NT2/D1 (cell line): Measurements from ENCODE around the gene NAV2.
A peak's percentile ranks its signal among the peaks of the same experiment; 100 is the strongest.

Experiments
- DNase-seq: peaks from one replicate; pipeline ENCODE4 v3.0.0-alpha.2; 2011; ENCODE audit warnings: low read depth, low spot score
- H3K27me3 ChIP-seq: 2 replicates; pipeline ENCODE4 v1.6.0; 2011; ENCODE audit warnings: mild to moderate bottlenecking; ENCODE audit not compliant: insufficient read length, insufficient read depth
- H3K36me3 ChIP-seq: 2 replicates; pipeline ENCODE4 v1.6.1; 2011; ENCODE audit warnings: mild to moderate bottlenecking, low read length, mixed read lengths; ENCODE audit not compliant: insufficient read depth, insufficient read length
- H3K4me1 ChIP-seq: 2 replicates; pipeline ENCODE4 v1.5.1; 2011; ENCODE audit not compliant: insufficient read depth, insufficient read length
- H3K4me3 ChIP-seq: 2 replicates; pipeline ENCODE4 v1.5.1; 2011; ENCODE audit warnings: low read depth; ENCODE audit not compliant: insufficient read length
- H3K9ac ChIP-seq: 2 replicates; pipeline ENCODE4 v1.6.0; 2011; ENCODE audit warnings: low read depth; ENCODE audit not compliant: insufficient read length
- H3K9me3 ChIP-seq: 2 replicates; pipeline ENCODE4 v1.5.1; 2011; ENCODE audit warnings: mild to moderate bottlenecking, low read length; ENCODE audit not compliant: insufficient read depth
- SUZ12 ChIP-seq: IDR thresholded peaks from 2 replicates; pipeline ENCODE4 v1.6.1; 2011; ENCODE audit not compliant: insufficient read length, insufficient read depth; ENCODE audit errors: extremely low read depth
- YY1 ChIP-seq: IDR thresholded peaks from 2 replicates; pipeline ENCODE4 v1.6.1; 2011; ENCODE audit not compliant: insufficient read length, insufficient read depth
- ZNF274 ChIP-seq: IDR thresholded peaks from 2 replicates; pipeline ENCODE4 v1.6.1; 2011; ENCODE audit warnings: mild to moderate bottlenecking, low read depth, low read length

NAV2 gene

DNA sequence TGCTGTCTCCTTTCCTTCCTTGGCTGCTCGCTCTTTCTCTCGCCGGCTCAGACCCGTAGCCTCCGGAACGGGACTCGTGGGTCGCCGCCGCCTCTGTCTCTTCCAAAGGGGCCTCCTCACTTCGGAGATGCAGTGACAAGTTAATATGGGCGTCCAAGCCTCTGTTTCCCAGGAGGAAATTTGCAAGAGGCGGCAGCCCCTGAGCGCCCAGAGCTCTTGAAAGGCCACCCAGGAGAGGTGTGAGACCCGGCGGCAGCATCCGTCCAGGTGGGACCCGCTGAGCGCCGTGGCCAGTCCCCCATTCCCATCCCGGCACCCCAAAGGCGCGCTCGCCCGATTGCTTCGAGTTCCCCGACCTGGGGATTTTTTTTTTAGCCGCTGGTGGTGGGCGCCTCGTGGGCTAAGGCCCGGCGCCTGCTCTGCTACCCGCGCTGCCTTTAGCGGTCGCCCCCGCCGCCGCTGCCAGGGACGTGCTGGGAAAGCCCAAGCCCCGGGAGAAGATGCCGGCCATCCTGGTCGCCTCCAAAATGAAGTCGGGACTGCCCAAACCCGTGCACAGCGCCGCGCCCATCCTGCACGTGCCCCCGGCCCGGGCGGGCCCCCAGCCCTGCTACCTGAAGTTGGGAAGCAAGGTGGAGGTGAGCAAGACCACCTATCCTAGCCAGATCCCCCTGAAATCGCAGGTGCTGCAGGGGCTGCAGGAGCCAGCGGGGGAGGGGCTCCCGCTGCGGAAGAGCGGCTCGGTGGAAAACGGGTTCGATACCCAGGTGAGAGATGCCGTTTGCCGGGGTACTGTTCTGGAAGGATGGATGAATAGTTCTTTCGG is 772 bp downstream of the NAV2 start:
- peak overlapping the region; percentile 71 for H3K9ac ChIP-seq
- peaks cover 3% of the 10 kb centered on the region for H3K4me1 ChIP-seq

GRCh38 chr11:19714022-19714386 is 1.4 kb downstream of the NAV2 start:
- peak overlapping the region; percentile 46 for H3K4me3 ChIP-seq

More for the DNA sequence above, 772 bp downstream of the NAV2 start:
- Histone ChIP-seq H3K4me3 (peak overlapping the region; percentile 46), H3K9me3 (no peaks in the 10 kb centered on the region), H3K27me3 (peaks cover 60% of the 10 kb centered on the region), H3K36me3 (no peaks in the 10 kb centered on the region)
- no peak for TF ChIP-seq SUZ12
- TF ChIP-seq ZNF274, result no peak
- TF ChIP-seq YY1, result no peak
- no peak for DNase-seq

DNA sequence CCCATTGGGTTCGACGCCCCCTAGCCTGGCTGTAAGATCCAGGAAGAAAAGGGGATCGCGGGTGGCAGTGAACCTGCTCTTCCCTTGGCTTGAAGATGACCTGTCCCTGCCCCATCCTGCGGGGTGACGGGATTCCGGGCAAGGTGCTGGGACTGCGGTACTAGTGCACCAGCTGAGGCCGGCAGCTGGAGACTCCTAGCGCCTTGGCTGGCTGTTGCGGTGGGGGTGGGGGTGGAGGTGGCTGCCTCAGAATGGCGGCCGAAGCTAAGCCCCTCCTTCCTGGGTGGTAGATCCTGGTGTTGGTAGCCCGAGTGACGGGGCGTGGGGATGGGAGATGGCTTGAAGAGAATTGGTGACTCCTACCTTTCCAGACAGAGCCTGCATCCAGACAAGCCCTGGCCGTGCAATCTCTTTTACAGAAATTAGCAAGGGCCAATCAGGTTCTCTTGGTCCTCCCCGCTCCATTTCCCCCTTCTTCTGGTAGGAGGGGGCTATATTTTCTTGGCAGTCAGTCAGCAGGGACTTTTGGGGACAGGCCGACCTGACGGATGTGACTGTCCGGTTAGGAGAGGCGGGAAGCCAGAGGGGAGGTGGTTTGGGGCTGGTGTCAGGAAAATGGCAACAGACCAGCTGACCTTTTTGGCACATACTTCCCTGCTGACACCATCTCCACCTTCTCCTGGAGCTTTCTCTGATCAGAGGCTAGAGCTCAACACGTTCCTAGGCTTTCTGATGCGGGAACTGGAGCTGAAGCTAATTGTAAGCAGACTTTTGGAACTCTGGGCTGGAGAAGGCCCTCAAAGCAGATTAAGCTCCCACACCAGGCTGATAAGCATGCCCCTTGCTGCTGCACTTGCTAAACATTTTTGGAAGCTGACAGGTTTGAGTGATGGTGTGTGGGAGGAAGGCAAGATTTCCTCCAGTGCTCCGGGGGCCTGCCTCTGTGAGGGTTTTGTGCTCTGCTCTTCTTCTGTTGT is 2.0 kb downstream of the NAV2 start:
- no peak for TF ChIP-seq SUZ12
- H3K9ac ChIP-seq, result peak overlapping the region; percentile 69
- peak overlapping the region; percentile 46 for H3K4me3 ChIP-seq
- no peak for DNase-seq
- peaks cover 60% of the 10 kb centered on the region for H3K27me3 ChIP-seq
- peaks cover 3% of the 10 kb centered on the region for H3K4me1 ChIP-seq
- no peaks in the 10 kb centered on the region for H3K36me3 ChIP-seq
- H3K9me3 ChIP-seq, result no peaks in the 10 kb centered on the region

More at GRCh38 chr11:19714022-19714386, 1.4 kb downstream of the NAV2 start:
- no peak for DNase-seq
- peak overlapping the region; percentile 69 for H3K9ac ChIP-seq
- H3K4me1 ChIP-seq, result peaks cover 3% of the 10 kb centered on the region
- peaks cover 60% of the 10 kb centered on the region for H3K27me3 ChIP-seq
- H3K36me3 ChIP-seq, result no peaks in the 10 kb centered on the region
- no peaks in the 10 kb centered on the region for H3K9me3 ChIP-seq
- TF ChIP-seq ZNF274 (no peak), YY1 (no peak), SUZ12 (no peak)

DNA sequence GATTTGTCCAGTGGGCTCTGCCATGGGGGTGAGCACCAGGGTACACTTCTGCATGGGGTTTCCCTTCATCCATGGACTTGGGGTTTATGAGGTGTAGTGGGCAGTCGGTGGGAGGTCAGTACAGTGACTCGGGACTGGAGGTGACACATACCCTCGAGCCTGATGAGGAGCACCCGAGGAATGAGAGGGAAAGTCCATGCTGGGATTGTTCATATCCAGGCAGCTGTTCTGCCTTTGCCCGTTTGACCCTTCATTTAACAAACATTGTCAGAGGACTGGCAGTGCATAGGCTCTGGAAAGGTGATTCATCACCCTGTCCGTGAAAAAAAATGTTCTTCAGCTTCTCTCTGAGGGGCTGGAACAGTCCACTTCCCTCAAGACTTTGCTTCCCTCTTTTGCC is 2.7 kb downstream of the NAV2 start:
- peaks cover 56% of the 10 kb centered on the region for H3K27me3 ChIP-seq
- H3K9ac ChIP-seq, result no peak overlapping the region
- H3K4me3 ChIP-seq, result no peak overlapping the region

GRCh38 chr11:19718051-19718450 is 5.4 kb downstream of the NAV2 start:
- TF ChIP-seq ZNF274, result no peak
- no peak for TF ChIP-seq YY1
- no peak for TF ChIP-seq SUZ12
- DNase-seq, result no peak
- Histone ChIP-seq H3K9me3 (no peaks in the 10 kb centered on the region), H3K36me3 (no peaks in the 10 kb centered on the region), H3K9ac (no peak overlapping the region), H3K27me3 (peaks cover 43% of the 10 kb centered on the region), H3K4me3 (no peak overlapping the region), H3K4me1 (peaks cover 3% of the 10 kb centered on the region)

More for the DNA sequence above, 2.7 kb downstream of the NAV2 start:
- TF ChIP-seq ZNF274, result no peak
- TF ChIP-seq YY1, result no peak
- no peak for TF ChIP-seq SUZ12
- peaks cover 3% of the 10 kb centered on the region for H3K4me1 ChIP-seq
- H3K9me3 ChIP-seq, result no peaks in the 10 kb centered on the region
- no peak for DNase-seq
- H3K36me3 ChIP-seq, result no peaks in the 10 kb centered on the region

- Histone ChIP-seq H3K36me3 (no peaks in the 10 kb centered on the region), H3K4me1 (no peaks in the 10 kb centered on the region), H3K27me3 (peaks cover 34% of the 10 kb centered on the region), H3K9ac (no peak overlapping the region), H3K9me3 (no peaks in the 10 kb centered on the region), H3K4me3 (no peak overlapping the region)
- DNase-seq, result no peak
- TF ChIP-seq YY1, result no peak
- TF ChIP-seq SUZ12, result no peak
- TF ChIP-seq ZNF274, result no peak
Observed at GRCh38 chr11:19718951-19719350, 6.3 kb downstream of the NAV2 start.

DNA sequence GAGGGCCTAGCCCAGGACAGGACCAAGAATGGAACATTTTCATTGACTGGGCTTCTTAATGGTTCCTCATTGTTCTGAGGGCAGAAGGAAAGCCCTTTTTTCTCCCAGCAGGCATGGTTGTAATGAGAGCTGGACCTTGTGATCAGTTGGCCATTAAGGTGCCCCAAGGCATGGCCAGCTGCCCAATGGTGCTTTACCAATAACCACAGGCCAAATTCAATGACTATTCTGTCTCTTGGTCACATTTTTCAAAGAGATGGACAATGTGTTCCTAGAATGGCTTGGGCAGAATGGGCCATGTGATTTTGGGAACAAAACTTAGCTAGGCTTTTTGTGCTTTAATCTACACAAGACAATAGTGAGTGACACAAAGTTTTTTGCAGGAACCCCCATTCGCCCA is 7.3 kb downstream of the NAV2 start:
- Histone ChIP-seq H3K9ac (no peak overlapping the region), H3K36me3 (no peaks in the 10 kb centered on the region), H3K4me1 (no peaks in the 10 kb centered on the region), H3K4me3 (no peak overlapping the region), H3K9me3 (no peaks in the 10 kb centered on the region), H3K27me3 (peaks cover 24% of the 10 kb centered on the region)
- TF ChIP-seq ZNF274 (no peak), SUZ12 (no peak)
- no peak for DNase-seq
